Measurements from ENCODE around the gene RELL2. TPM values are rescaled to one million over a fixed set of nuclear protein-coding genes. Genes with fewer than 3 reads are reported as not detected.

Gene RELL2
- total RNA-seq, 1 donor from 2014 or later: 12.6 TPM

- Mint-ChIP-seq H3K4me1 (ENCODE audit: low read depth, unreplicated experiment) (peaks cover 11% of the 10 kb centered on the region), H3K9me3 (ENCODE audit: unreplicated experiment) (no peaks in the 10 kb centered on the region), H3K36me3 (ENCODE audit: unreplicated experiment) (no peaks in the 10 kb centered on the region), H3K4me3 (ENCODE audit: unreplicated experiment) (no peak overlapping the region), H3K27me3 (ENCODE audit: unreplicated experiment) (peaks cover 6% of the 10 kb centered on the region), H3K27ac (ENCODE audit: unreplicated experiment) (no peak overlapping the region)
- TF ChIP-seq, protein P1, sequence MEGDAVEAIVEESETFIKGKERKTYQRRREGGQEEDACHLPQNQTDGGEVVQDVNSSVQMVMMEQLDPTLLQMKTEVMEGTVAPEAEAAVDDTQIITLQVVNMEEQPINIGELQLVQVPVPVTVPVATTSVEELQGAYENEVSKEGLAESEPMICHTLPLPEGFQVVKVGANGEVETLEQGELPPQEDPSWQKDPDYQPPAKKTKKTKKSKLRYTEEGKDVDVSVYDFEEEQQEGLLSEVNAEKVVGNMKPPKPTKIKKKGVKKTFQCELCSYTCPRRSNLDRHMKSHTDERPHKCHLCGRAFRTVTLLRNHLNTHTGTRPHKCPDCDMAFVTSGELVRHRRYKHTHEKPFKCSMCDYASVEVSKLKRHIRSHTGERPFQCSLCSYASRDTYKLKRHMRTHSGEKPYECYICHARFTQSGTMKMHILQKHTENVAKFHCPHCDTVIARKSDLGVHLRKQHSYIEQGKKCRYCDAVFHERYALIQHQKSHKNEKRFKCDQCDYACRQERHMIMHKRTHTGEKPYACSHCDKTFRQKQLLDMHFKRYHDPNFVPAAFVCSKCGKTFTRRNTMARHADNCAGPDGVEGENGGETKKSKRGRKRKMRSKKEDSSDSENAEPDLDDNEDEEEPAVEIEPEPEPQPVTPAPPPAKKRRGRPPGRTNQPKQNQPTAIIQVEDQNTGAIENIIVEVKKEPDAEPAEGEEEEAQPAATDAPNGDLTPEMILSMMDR (IDR thresholded peaks at IDR 0.05; ENCODE audit: partially characterized antibody, unreplicated experiment): no peak
- no peak for DNase-seq
Measured at GRCh38 chr5:141639357-141640050, 2.7 kb downstream of the RELL2 start.

DNA sequence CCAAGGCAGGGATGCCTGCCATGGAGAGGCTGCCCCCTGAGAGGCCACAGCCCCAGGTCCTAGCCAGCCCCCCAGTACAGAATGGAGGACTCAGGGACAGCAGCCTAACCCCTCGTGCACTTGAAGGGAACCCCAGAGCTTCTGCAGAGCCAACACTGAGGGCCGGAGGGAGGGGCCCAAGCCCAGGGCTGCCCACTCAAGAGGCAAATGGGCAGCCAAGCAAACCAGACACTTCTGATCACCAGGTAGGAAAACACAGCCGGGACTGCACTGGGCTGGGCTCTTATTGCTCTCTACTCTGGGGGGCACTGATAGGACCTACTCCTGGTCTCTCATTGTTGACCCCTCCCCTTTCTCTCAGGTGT lies 3.2 kb downstream of the RELL2 start:
- peaks cover 8% of the 10 kb centered on the region for H3K27me3 Mint-ChIP-seq (ENCODE audit: unreplicated experiment)
- H3K4me3 Mint-ChIP-seq (ENCODE audit: unreplicated experiment): no peak overlapping the region
- H3K36me3 Mint-ChIP-seq (ENCODE audit: unreplicated experiment): no peaks in the 10 kb centered on the region
- no peak overlapping the region for H3K27ac Mint-ChIP-seq (ENCODE audit: unreplicated experiment)
- TF ChIP-seq, protein P1 (IDR thresholded peaks at IDR 0.05; ENCODE audit: partially characterized antibody, unreplicated experiment): no peak
- no peak for DNase-seq
- H3K9me3 Mint-ChIP-seq (ENCODE audit: unreplicated experiment): no peaks in the 10 kb centered on the region
- H3K4me1 Mint-ChIP-seq (ENCODE audit: low read depth, unreplicated experiment): peaks cover 11% of the 10 kb centered on the region

GRCh38 chr5:141640698-141641097 lies 3.9 kb downstream of the RELL2 start:
- no peak for DNase-seq
- TF ChIP-seq, protein P1 (IDR thresholded peaks at IDR 0.05; ENCODE audit: partially characterized antibody, unreplicated experiment): no peak
- H3K27ac Mint-ChIP-seq (ENCODE audit: unreplicated experiment): no peak overlapping the region
- peaks cover 6% of the 10 kb centered on the region for H3K4me1 Mint-ChIP-seq (ENCODE audit: low read depth, unreplicated experiment)
- no peaks in the 10 kb centered on the region for H3K9me3 Mint-ChIP-seq (ENCODE audit: unreplicated experiment)
- peaks cover 8% of the 10 kb centered on the region for H3K27me3 Mint-ChIP-seq (ENCODE audit: unreplicated experiment)
- H3K4me3 Mint-ChIP-seq (ENCODE audit: unreplicated experiment): no peak overlapping the region
- no peaks in the 10 kb centered on the region for H3K36me3 Mint-ChIP-seq (ENCODE audit: unreplicated experiment)

DNA sequence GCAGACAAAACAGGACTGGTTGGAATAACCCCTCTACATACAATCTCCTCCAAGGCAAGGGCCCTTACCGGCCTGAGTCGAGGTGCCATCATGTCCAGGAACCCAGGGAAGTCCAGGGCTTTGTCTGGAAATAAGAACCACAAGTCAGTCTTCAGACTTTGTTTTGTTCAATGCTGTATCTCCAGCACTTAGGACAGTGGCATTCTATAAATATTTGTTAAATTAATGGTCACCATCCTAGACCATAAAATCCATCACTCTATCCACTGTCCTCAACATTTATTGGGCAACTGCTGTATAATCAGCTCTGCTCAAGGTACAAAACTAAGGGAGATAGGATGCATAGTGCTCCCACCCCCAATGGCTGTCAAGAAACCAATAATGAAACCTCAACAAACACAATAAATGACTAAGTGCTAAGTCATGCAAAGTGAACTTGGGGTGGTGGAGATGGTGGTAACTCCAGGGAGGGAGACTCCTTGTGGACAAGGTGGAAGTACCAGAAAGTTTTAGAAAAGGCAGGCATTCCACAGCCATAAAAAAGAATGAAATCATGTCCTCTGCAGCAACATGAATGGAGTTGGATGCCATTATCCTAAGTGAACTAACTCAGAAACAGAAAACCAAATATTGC lies 5.0 kb downstream of the RELL2 start:
- Mint-ChIP-seq H3K36me3 (ENCODE audit: unreplicated experiment) (no peaks in the 10 kb centered on the region), H3K4me1 (ENCODE audit: low read depth, unreplicated experiment) (no peaks in the 10 kb centered on the region), H3K27me3 (ENCODE audit: unreplicated experiment) (peaks cover 6% of the 10 kb centered on the region), H3K27ac (ENCODE audit: unreplicated experiment) (no peak overlapping the region), H3K9me3 (ENCODE audit: unreplicated experiment) (no peaks in the 10 kb centered on the region), H3K4me3 (ENCODE audit: unreplicated experiment) (no peak overlapping the region)
- DNase-seq: no peak
- TF ChIP-seq, protein P1 (IDR thresholded peaks at IDR 0.05; ENCODE audit: partially characterized antibody, unreplicated experiment): no peak

DNA sequence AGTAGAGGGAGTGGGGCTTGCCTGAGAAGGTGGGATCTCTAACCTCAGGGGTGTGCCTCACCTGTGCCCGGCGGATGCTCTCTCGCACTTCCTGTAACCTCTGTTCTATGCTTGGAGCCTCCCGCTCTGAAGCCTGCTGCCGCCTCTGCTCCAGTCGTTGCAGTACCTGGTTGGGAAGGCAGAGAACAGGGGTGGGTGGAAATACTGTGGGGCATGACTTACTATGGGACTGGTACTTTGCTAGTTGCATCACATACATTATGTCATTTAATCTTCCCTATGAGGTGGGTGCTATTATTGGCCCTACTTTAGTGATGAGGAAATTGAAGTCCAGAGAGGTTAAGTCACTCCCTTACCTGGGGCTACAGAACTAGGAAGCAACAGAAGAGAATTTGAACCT lies 9.2 kb downstream of the RELL2 start:
- H3K9me3 Mint-ChIP-seq (ENCODE audit: unreplicated experiment): peaks cover 5% of the 10 kb centered on the region
- H3K4me3 Mint-ChIP-seq (ENCODE audit: unreplicated experiment): no peak overlapping the region
- H3K36me3 Mint-ChIP-seq (ENCODE audit: unreplicated experiment): no peaks in the 10 kb centered on the region
- no peaks in the 10 kb centered on the region for H3K4me1 Mint-ChIP-seq (ENCODE audit: low read depth, unreplicated experiment)
- H3K27me3 Mint-ChIP-seq (ENCODE audit: unreplicated experiment): peaks cover 6% of the 10 kb centered on the region
- TF ChIP-seq, protein P1 (IDR thresholded peaks at IDR 0.05; ENCODE audit: partially characterized antibody, unreplicated experiment): no peak
- no peak for DNase-seq
- no peak overlapping the region for H3K27ac Mint-ChIP-seq (ENCODE audit: unreplicated experiment)
